Measurements from ENCODE around the gene TLE3.

TLE3 gene

GRCh38 chr15:70026991-70027390, 70.7 kb downstream of the TLE3 start:
- DNase-seq = no peak

- no peak for DNase-seq
Measured at GRCh38 chr15:70025413-70026296, 72.1 kb downstream of the TLE3 start.

GRCh38 chr15:70024521-70024920, 73.2 kb downstream of the TLE3 start:
- no peak for DNase-seq

- DNase-seq = no peak
Measured at GRCh38 chr15:70023769-70024491, 73.8 kb downstream of the TLE3 start.

- DNase-seq = no peak
Measured at GRCh38 chr15:70023064-70023768, 74.5 kb downstream of the TLE3 start.

- no peak for DNase-seq
Measured at GRCh38 chr15:70020229-70020628, 77.5 kb downstream of the TLE3 start.

GRCh38 chr15:70018646-70019600, 78.8 kb downstream of the TLE3 start:
- DNase-seq = no peak

GRCh38 chr15:70017801-70018200, 79.9 kb downstream of the TLE3 start:
- DNase-seq = no peak

- no peak for DNase-seq
Measured at GRCh38 chr15:70017025-70017424, 80.7 kb downstream of the TLE3 start.

- DNase-seq = no peak
Measured at GRCh38 chr15:70016511-70016994, 81.2 kb downstream of the TLE3 start.

GRCh38 chr15:70014860-70015490, 82.7 kb downstream of the TLE3 start:
- DNase-seq = no peak

- no peak for DNase-seq
Measured at GRCh38 chr15:70014331-70014730, 83.4 kb downstream of the TLE3 start.

- no peak for DNase-seq
Measured at GRCh38 chr15:70013656-70014313, 83.9 kb downstream of the TLE3 start.

- DNase-seq = no peak
Measured at GRCh38 chr15:70012895-70013294, 84.8 kb downstream of the TLE3 start.

- DNase-seq = no peak
Measured at GRCh38 chr15:70008697-70009290, 88.9 kb downstream of the TLE3 start.

- no peak for DNase-seq
Measured at GRCh38 chr15:70006259-70007147, 91.2 kb downstream of the TLE3 start.

GRCh38 chr15:70004826-70005225, 92.9 kb downstream of the TLE3 start:
- DNase-seq = no peak

- DNase-seq = no peak
Measured at GRCh38 chr15:70002897-70003296, 94.8 kb downstream of the TLE3 start.

GRCh38 chr15:70001859-70002258, 95.9 kb downstream of the TLE3 start:
- DNase-seq = no peak
